GM19397 (cell line): Measurements from ENCODE around the gene KLHL41.
A peak's percentile ranks its signal among the peaks of the same experiment; 100 is the strongest.
"Not testable (repeated sequence)": the region's sequence is repeated elsewhere in the genome, so short reads cannot be mapped to it uniquely, and the experiment has no call there.

Experiments
- ATAC-seq: cut with Tn5 transposase; IDR thresholded peaks from one replicate; pipeline ENCODE4 v1.9.1; 2021; ENCODE audit warnings: mild to moderate bottlenecking, moderate library complexity; ENCODE audit not compliant: unreplicated experiment

The KLHL41 gene

DNA sequence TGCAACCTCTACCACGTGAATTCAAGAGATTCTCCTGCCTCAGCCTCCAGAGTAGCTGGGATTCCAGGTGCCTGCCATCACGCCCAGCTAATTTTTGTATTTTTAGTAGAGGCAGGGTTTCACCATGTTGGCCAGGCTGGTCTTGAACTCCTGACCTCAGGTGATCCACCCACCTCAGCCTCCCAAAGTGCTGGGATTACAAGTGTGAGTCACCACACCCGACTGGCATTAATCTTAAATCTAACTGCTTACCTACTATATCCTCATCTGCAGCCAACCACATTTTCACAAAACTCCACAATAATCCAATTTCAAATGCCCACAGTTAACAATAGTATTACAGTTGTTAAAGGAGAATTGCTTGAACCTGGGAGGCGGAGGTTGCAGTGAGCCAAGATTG lies 61.2 kb downstream of the KLHL41 start:
- not testable (repeated sequence) for ATAC-seq

DNA sequence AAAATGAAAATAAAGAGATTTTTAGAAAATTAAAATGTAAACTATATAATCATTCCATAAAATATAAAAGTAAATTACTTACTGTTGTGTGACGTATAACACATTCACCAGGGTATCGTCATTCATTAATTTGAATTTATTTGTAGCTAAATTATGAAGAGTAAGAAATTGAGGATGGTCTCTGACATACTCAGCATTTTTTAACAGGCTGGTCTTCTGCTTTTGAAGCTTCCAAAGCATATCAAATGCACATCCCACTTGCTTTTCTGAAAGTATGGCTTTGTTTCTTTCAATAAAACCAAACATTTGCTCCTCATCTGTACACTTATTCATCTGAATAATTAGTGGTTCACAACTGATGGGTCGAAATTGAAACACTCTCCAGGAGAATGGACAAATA lies 62.1 kb downstream of the KLHL41 start:
- ATAC-seq: no peak

DNA sequence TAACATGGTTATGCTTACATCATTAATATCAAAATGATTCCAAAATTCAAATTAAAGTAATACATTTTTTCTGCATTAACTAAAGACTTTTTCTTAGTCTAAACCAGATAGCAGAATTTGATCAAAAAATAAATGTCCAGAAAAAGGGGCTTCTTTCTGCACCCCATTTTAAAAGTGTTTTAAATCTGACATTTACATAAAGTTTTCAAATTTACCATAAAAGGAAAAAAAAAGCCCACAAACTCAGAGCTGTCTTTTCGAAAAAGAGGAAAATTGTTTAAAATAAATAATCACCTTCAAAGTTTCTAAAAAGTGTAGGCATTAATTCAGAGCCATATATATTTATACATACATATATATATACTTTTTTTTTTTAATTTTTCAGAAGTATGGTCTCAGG lies 62.7 kb downstream of the KLHL41 start:
- ATAC-seq: no peak

DNA sequence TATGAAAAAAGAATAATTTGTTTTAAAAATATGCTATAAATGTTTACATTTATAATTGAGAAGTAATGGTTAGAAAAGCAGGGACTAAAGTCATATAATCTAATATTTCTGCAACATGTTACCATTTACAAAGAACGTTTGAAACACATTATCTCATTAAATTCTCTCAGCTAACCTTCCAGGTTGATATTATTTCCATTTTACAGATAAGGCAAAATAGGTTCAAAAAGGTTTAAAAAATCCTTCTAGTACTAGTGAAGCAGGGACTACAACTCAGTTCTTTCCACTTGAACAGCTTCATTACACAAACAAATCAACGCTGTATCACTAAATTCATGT lies 63.3 kb downstream of the KLHL41 start:
- no peak for ATAC-seq

DNA sequence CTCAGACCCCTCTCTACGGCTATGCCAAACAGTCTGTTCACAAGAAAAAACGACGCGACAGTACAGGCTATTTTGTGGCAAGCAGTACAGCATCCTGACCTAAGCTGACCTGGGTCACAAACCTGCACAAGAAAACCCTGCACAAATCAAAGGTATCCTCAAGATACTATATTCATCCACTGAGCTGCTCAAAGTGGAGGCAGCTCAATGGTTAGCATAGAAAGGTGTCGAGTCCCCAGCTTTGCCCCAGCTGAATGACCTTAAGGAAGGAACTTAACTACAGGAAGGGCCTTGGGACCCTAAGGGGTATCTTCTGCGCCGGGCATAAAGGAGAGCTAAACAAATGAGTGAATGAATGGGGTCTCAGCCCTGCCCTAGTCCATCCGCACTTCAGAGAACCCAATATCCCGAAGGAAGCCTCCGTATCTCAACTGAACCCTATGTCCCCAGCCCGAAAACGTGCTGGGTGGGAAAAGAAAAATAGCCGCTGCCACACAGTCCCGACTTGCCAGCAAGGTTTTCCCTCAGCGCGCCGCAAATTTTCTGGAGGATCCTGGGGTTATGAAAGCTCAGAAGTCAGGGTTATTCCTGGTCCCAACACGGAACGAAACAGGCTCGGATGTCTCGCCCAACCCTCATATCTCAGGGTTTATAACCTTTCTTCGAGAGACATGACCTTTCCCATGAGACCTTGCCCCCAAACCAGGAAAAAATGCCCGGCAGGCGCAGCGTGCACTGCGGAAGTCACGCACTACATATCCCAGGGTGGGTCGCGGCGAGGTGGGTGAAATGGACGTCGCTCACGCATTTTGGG lies 63.9 kb downstream of the KLHL41 start, which contains the start of gene FASTKD1:
Gene FASTKD1 (minus strand): TSS at position 706 of the 814 bp plus-strand sequence. CDS start 1,836 bp downstream, outside the sequence.
- peak; percentile 95 for ATAC-seq

- no peak for ATAC-seq
Measured at GRCh38 chr2:169573974-169574299, 64.4 kb downstream of the KLHL41 start.

DNA sequence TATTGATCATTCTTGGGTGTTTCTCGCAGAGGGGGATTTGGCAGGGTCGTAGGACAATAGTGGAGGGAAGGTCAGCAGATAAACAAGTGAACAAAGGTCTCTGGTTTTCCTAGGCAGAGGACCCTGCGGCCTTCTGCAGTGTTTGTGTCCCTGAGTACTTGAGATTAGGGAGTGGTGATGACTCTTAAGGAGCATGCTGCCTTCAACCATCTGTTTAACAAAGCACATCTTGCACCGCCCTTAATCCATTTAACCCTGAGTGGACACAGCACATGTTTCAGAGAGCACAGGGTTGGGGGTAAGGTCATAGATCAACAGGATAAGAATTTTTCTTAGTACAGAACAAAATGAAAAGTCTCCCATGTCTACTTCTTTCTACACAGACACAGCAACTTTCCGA lies 65.0 kb downstream of the KLHL41 start:
- ATAC-seq: not testable (repeated sequence)

DNA sequence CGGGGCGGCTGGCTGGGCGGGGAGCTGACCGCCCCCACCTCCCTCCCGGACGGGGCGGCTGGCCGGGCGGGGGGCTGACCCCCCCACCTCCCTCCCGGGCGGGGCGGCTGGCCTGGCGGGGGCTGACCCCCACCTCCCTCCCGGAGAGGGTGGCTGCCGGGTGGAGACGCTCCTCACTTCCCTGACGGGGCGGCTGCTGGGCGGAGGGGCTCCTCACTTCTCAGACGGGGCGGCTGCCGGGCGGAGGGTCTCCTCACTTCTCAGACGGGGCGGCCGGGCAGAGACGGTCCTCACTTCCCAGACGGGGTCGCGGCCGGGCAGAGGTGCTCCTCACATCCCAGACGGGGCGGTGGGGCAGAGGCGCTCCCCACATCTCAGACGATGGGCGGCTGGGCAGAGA lies 65.8 kb downstream of the KLHL41 start:
- ATAC-seq: not testable (repeated sequence)
